Measurements from ENCODE around the gene WNT2B. TPM values are rescaled to one million over a fixed set of nuclear protein-coding genes. Genes with fewer than 3 reads are reported as not detected.
A peak's percentile ranks its signal among the peaks of the same experiment; 100 is the strongest.
"Not testable (repeated sequence)": the region's sequence is repeated elsewhere in the genome, so short reads cannot be mapped to it uniquely, and the experiment has no call there.

The WNT2B gene
- total and polyA plus RNA-seq, 2 donors (not counting 1 experiment from before 2014, with no cell fraction given): 0.54 to 5.2 TPM

GRCh38 chr1:112466078-112466660, 42.6 kb upstream of the WNT2B start:
- ATAC-seq (ENCODE audit: low read depth): peak; percentile 97
- 2% methylated on average over 28 of the region's 31 CpGs for WGBS (ENCODE audit: insufficient coverage)
- peaks cover 27 to 40% of the 10 kb centered on the region in 2 donors for H3K4me1 ChIP-seq (ENCODE audit: control insufficient read depth in 2 of 2, insufficient read depth in 2 of 2, low read length in 2 of 2)
- no peaks in the 10 kb centered on the region for H4K20me1 ChIP-seq (ENCODE audit: control insufficient read depth, insufficient read depth, low read length, poor library complexity, severe bottlenecking)
- H3K79me2 ChIP-seq (ENCODE audit: control insufficient read depth, insufficient read depth, low read length): no peaks in the 10 kb centered on the region
- H3K36me3 ChIP-seq (replicated peaks in 1 of 2; ENCODE audit: control extremely low read depth in 1 of 2, control insufficient read depth in 1 of 2, extremely low read depth in 1 of 2, insufficient read depth in 2 of 2, low read length in 1 of 2): no peaks in the 10 kb centered on the region
- peak; percentile 75 for TF ChIP-seq CTCF (IDR thresholded peaks at IDR 0.05)
- no peak for TF ChIP-seq EZH2 (IDR thresholded peaks at IDR 0.05; ENCODE audit: borderline replicate concordance, insufficient read depth, low read depth, low read length, poor library complexity, severe bottlenecking)
- CTCF ChIA-PET: interaction anchor here (0.6 to 2.5 kb wide), 12 partner anchors 9 to 254 kb away, joined by 3 to 63 read pairs (median 8); partner anchors contain the start of gene MOV10
- H3K4me1 Mint-ChIP-seq: peaks cover 46% of the 10 kb centered on the region
- H3K4me3 ChIP-seq (ENCODE audit: control extremely low read depth in 1 of 5, extremely low read depth in 1 of 5, insufficient read depth in 1 of 5, low read depth in 2 of 5, low read length in 4 of 5): peak overlapping the region; percentile 5 to 51 (median 50)
- peak overlapping the region; percentile 83 for H3K27ac Mint-ChIP-seq
- DNase-seq: peak; percentile 94
- H2AFZ ChIP-seq (ENCODE audit: insufficient read depth, low read depth, low read length, poor library complexity, severe bottlenecking): peak overlapping the region; percentile 70
- H3K27ac ChIP-seq (ENCODE audit: low read length in 2 of 2): peak overlapping the region; percentile 74 to 75
- POLR2A ChIA-PET: interaction anchor here (0.8 to 1.5 kb wide), 7 partner anchors 70 to 1502 kb away, joined by 3 to 7 read pairs (median 4); partner anchors contain the start of genes CAPZA1, CTTNBP2NL, PPM1J and ST7L
- peaks cover 0 to 7% (median 0%) of the 10 kb centered on the region in 3 donors for H3K9me3 ChIP-seq (ENCODE audit: control extremely low read depth in 1 of 3, control insufficient read depth in 2 of 3, insufficient read depth in 1 of 3, low read length in 2 of 3)
- peak overlapping the region; percentile 83 for H3K4me3 Mint-ChIP-seq
- peak overlapping the region; percentile 73 for H3K4me2 ChIP-seq (replicated peaks; ENCODE audit: low read depth, low read length, poor library complexity, severe bottlenecking)
- H3K9me3 Mint-ChIP-seq (ENCODE audit: insufficient read depth): no peaks in the 10 kb centered on the region
- intact Hi-C loops (cut with micrococcal nuclease): loop anchor here (1.0 to 10.0 kb wide), 9 partner anchors 35 to 607 kb away; partner anchors contain the start of genes CAPZA1, CTTNBP2NL, LRIG2 and MOV10
- peak overlapping the region; percentile 55 for H3K9ac ChIP-seq (ENCODE audit: low read length)
- H3K27me3 Mint-ChIP-seq: peaks cover 19% of the 10 kb centered on the region
- peaks cover 0 to 21% (median 12%) of the 10 kb centered on the region in 4 experiments for H3K27me3 ChIP-seq (replicated peaks in 1 of 4; ENCODE audit: control extremely low read depth in 1 of 4, control insufficient read depth in 3 of 4, insufficient read depth in 4 of 4, low read length in 3 of 4)

GRCh38 chr1:112470324-112470723, 38.4 kb upstream of the WNT2B start:
- peaks cover 35% of the 10 kb centered on the region for H3K27me3 Mint-ChIP-seq
- DNase-seq; H3K4me3 Mint-ChIP-seq; CTCF ChIA-PET; H3K4me3 ChIP-seq (ENCODE audit: control extremely low read depth in 1 of 5, extremely low read depth in 1 of 5, insufficient read depth in 1 of 5, low read depth in 2 of 5, low read length in 4 of 5); H3K27ac Mint-ChIP-seq; H3K79me2 ChIP-seq (ENCODE audit: control insufficient read depth, insufficient read depth, low read length); H2AFZ ChIP-seq (ENCODE audit: insufficient read depth, low read depth, low read length, poor library complexity, severe bottlenecking); H3K9ac ChIP-seq (ENCODE audit: low read length); POLR2A ChIA-PET; H3K9me3 Mint-ChIP-seq (ENCODE audit: insufficient read depth); ATAC-seq (ENCODE audit: low read depth); H4K20me1 ChIP-seq (ENCODE audit: control insufficient read depth, insufficient read depth, low read length, poor library complexity, severe bottlenecking); H3K4me2 ChIP-seq (replicated peaks; ENCODE audit: low read depth, low read length, poor library complexity, severe bottlenecking); H3K36me3 ChIP-seq (replicated peaks in 1 of 2; ENCODE audit: control extremely low read depth in 1 of 2, control insufficient read depth in 1 of 2, extremely low read depth in 1 of 2, insufficient read depth in 2 of 2, low read length in 1 of 2); intact Hi-C loops (cut with micrococcal nuclease); H3K27ac ChIP-seq (ENCODE audit: low read length in 2 of 2): not testable (repeated sequence)
- Histone ChIP-seq H3K27me3 (replicated peaks in 1 of 4; ENCODE audit: control extremely low read depth in 1 of 4, control insufficient read depth in 3 of 4, insufficient read depth in 4 of 4, low read length in 3 of 4) (peaks cover 0 to 29% (median 18%) of the 10 kb centered on the region in 4 experiments), H3K4me1 (ENCODE audit: control insufficient read depth in 2 of 2, insufficient read depth in 2 of 2, low read length in 2 of 2) (peaks cover 16 to 20% of the 10 kb centered on the region in 2 donors), H3K9me3 (ENCODE audit: control extremely low read depth in 1 of 3, control insufficient read depth in 2 of 3, insufficient read depth in 1 of 3, low read length in 2 of 3) (peaks cover 0 to 13% (median 0%) of the 10 kb centered on the region in 3 donors)
- 100% methylated on average over 2 of the region's 7 CpGs for WGBS (ENCODE audit: insufficient coverage)
- H3K4me1 Mint-ChIP-seq: peaks cover 24% of the 10 kb centered on the region
